Astrocyte of the spinal cord (primary cell): ENCODE measurements around the gene PRICKLE4.

Experiments
- DNase-seq: peaks from one replicate; pipeline ENCODE4 v3.0.0; 2011; ENCODE audit warnings: low read depth, low spot score
- H3K4me3 ChIP-seq: 2 replicates; pipeline ENCODE4 v1.5.1; 2011; ENCODE audit warnings: low read depth, mild to moderate bottlenecking, low read length, moderate library complexity
- CTCF ChIP-seq: IDR thresholded peaks from 2 replicates; pipeline ENCODE4 v1.5.1; 2012; ENCODE audit warnings: low read depth, mild to moderate bottlenecking, low read length, inconsistent platforms
- in situ Hi-C: cut with HindIII; loops from 2 replicates; pipeline ENCODE4 v1.10.0; 2017; ENCODE audit warnings: low sequenced_read_pairs

PRICKLE4 gene

GRCh38 chr6:41824571-41825569 lies 44.3 kb downstream of the PRICKLE4 start:
- in situ Hi-C loops, result no loop called here
- peak; percentile 74 for DNase-seq
- H3K4me3 ChIP-seq, result no peak overlapping the region
- no peak for TF ChIP-seq CTCF

- no peak for DNase-seq
- H3K4me3 ChIP-seq, result no peak overlapping the region
- no peak for TF ChIP-seq CTCF
- in situ Hi-C loops, result no loop called here
Measured at GRCh38 chr6:41826343-41827022, 45.9 kb downstream of the PRICKLE4 start.

DNA sequence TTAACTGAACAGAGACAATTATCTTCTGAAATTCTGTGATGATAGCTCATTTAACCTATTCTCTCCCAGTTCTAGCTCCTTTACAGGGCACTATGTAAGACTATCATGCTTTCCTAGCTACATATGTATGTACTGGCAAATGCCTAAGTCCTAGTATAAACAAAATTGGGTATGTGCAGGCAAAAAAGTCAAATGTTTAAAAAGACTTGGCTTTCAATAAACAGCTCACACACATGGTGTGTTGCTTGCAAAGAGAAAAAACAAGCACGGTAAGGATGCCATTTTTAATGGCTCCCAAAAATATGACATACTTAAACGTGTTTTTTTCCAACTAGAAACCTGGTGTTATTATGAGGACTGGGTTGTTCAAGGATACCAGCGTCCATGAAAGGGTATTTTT lies 51.7 kb downstream of the PRICKLE4 start:
- in situ Hi-C loops, result no loop called here
- no peak for TF ChIP-seq CTCF
- DNase-seq, result no peak

GRCh38 chr6:41836022-41836659 lies 55.6 kb downstream of the PRICKLE4 start:
- no peak for TF ChIP-seq CTCF
- in situ Hi-C loops, result no loop called here
- H3K4me3 ChIP-seq, result no peak overlapping the region
- DNase-seq, result peak; percentile 50

More for the DNA sequence above, 51.7 kb downstream of the PRICKLE4 start:
- no peak overlapping the region for H3K4me3 ChIP-seq

DNA sequence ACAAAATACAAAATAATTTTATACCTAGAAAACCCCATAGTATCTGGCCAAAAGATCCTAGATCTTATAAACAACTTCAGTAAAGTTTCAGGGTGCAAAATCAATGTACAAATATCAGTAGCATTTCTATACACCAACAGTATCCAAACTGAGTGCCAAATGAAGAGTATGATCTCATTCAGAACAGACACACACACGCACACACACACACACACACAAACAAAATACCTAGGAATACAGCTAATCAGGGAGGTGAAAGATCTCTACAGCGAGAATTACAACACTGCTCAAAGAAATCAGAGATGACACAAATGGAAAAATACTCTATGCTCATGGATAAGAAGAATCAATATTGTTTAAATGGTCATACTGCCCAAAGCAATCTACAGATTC lies 56.1 kb downstream of the PRICKLE4 start:
- H3K4me3 ChIP-seq, result no peak overlapping the region
- no peak for TF ChIP-seq CTCF
- in situ Hi-C loops, result no loop called here
- DNase-seq, result no peak
